T-cell (primary cell): ENCODE measurements around the gene TACO1. TPM values are rescaled to one million over a fixed set of nuclear protein-coding genes. Genes with fewer than 3 reads are reported as not detected.

Source experiments
- ATAC-seq, 4 experiments: fragments of 200-7000 bp in 3 of 4; fragments of 150-1000 bp in 1 of 4; cut with Tn5 transposase; replicated peaks in 1 of 4; 1 replicate in 3 of 4; 2 replicates in 1 of 4; pipeline ENCODE4 v1.10.0; 2021; ENCODE audit warnings: moderate library complexity in 3 of 4, mild to moderate bottlenecking in 2 of 4, moderate number of reproducible peaks in 1 of 4
- CTCF ChIA-PET, 2 donors: fragments of 300-600 bp; sonication (Branson Sonifier 250); formaldehyde crosslinking; loops; one replicate each; lab custom pipeline; 2022; ENCODE audit warnings: antibody characterized with exemption in 2 of 2; lab: Charles Lee
- POLR2A ChIA-PET, 2 donors: fragments of 300-600 bp; sonication (Branson Sonifier 250); formaldehyde crosslinking; loops; one replicate each; lab custom pipeline; 2022; ENCODE audit warnings: antibody characterized with exemption in 2 of 2; lab: Charles Lee
- DNase-seq, 35 experiments: peaks; one replicate each; pipeline versions ENCODE4 v3.0.0 to v3.0.0-alpha.2; 2013 to 2023
- H3K27ac ChIP-seq: one replicate; pipeline ENCODE4 v1.5.1; 2013; ENCODE audit warnings: low read length
- H3K27me3 ChIP-seq, 2 experiments: replicated peaks in 1 of 2; 1 replicate in 1 of 2; 2 replicates in 1 of 2; pipeline versions ENCODE4 v1.6.1 to v1.7.0; 2013; ENCODE audit warnings: low read length in 1 of 2, mixed read lengths in 1 of 2; ENCODE audit not compliant: control insufficient read depth in 2 of 2, insufficient read depth in 2 of 2; ENCODE audit errors: extremely low read depth in 1 of 2
- H3K36me3 ChIP-seq, 2 donors: 1 replicate in 1 of 2; 2 replicates in 1 of 2; pipeline versions ENCODE4 v1.6.1 to v1.7.0; 2013; ENCODE audit warnings: low read length in 1 of 2; ENCODE audit not compliant: control insufficient read depth in 2 of 2, insufficient read depth in 1 of 2; ENCODE audit errors: extremely low read depth in 1 of 2
- H3K4me1 ChIP-seq, 2 experiments: 1 replicate in 1 of 2; 2 replicates in 1 of 2; pipeline versions ENCODE4 v1.6.1 to v1.7.0; 2013; ENCODE audit warnings: low read length in 2 of 2, mixed read lengths in 1 of 2; ENCODE audit not compliant: insufficient read depth in 2 of 2, control insufficient read depth in 1 of 2; ENCODE audit errors: extremely low read depth in 1 of 2
- H3K4me3 ChIP-seq, 2 donors: 1 replicate in 1 of 2; 2 replicates in 1 of 2; pipeline versions ENCODE4 v1.5.1 to v1.7.0; 2013; ENCODE audit warnings: mild to moderate bottlenecking in 2 of 2, low read length in 1 of 2, moderate library complexity in 1 of 2; ENCODE audit not compliant: control insufficient read depth in 1 of 2; ENCODE audit errors: extremely low read depth in 1 of 2
- H3K9me3 ChIP-seq: 2 replicates; pipeline ENCODE4 v1.7.0; 2013
- H3K27ac Mint-ChIP-seq, 2 donors: one replicate each; pipeline ENCODE4 v1.8.0; 2020 to 2021; ENCODE audit warnings: mild to moderate bottlenecking in 2 of 2, mixed read lengths in 2 of 2
- H3K27me3 Mint-ChIP-seq, 2 donors: one replicate each; pipeline ENCODE4 v1.8.0; 2021 to 2022; ENCODE audit warnings: mixed read lengths in 2 of 2
- H3K36me3 Mint-ChIP-seq: one replicate; pipeline ENCODE4 v1.8.0; 2021; ENCODE audit warnings: mixed read lengths
- H3K4me1 Mint-ChIP-seq, 3 donors: one replicate each; pipeline ENCODE4 v1.8.0; 2020 to 2022; ENCODE audit warnings: mixed read lengths in 3 of 3, mild to moderate bottlenecking in 1 of 3
- H3K4me3 Mint-ChIP-seq, 3 donors: one replicate each; pipeline ENCODE4 v1.8.0; 2020 to 2022; ENCODE audit warnings: mild to moderate bottlenecking in 3 of 3, mixed read lengths in 3 of 3, moderate library complexity in 3 of 3
- H3K9me3 Mint-ChIP-seq, 3 donors: one replicate each; pipeline ENCODE4 v1.8.0; 2020 to 2022; ENCODE audit warnings: mixed read lengths in 3 of 3
- WGBS: methylation state at CpG from one replicate; pipeline ENCODE4 v1.1.5; 2013; ENCODE audit warnings: missing lambda C conversion rate; ENCODE audit not compliant: insufficient coverage; 5-methylcytosine and 5-hydroxymethylcytosine counted together
- total RNA-seq, 35 experiments: library from RNA in 6 of 35; stranded (reverse) in 6 of 35; fragments of 120-200 nt in 1 of 35; gene quantifications; one replicate each; pipeline versions ENCODE4 v1.2.1 to v1.2.4 and lab custom pipeline; 2013 to 2026

Gene TACO1
- total RNA-seq, 5 donors from 2014 or later (not counting 1 experiment from before 2014, with no cell fraction given), result 10.9 to 20.5 (median 18.8) TPM

- WGBS, result no CpG with 5 or more reads among the region's 2 CpGs
- no peaks in the 10 kb centered on the region for H3K9me3 Mint-ChIP-seq
- Histone ChIP-seq H3K9me3 (no peaks in the 10 kb centered on the region), H3K27me3 (no peaks in the 10 kb centered on the region), H3K27ac (no peak overlapping the region), H3K36me3 (peaks cover 7 to 67% of the 10 kb centered on the region in 2 donors), H3K4me1 (peaks cover 8 to 18% of the 10 kb centered on the region in 2 experiments), H3K4me3 (no peak overlapping the region)
- DNase-seq (no peak), ATAC-seq (no peak)
- CTCF ChIA-PET, result interaction anchor here in 1 of 2 donors (1.0 kb wide), 1 partner anchor 22 kb away, joined by 3 read pairs; no protein-coding TSS in a partner anchor
- peaks cover 43 to 60% (median 44%) of the 10 kb centered on the region in 3 donors for H3K4me1 Mint-ChIP-seq
- H3K27ac Mint-ChIP-seq, result no peak overlapping the region
- H3K4me3 Mint-ChIP-seq, result no peak overlapping the region
- no peaks in the 10 kb centered on the region for H3K27me3 Mint-ChIP-seq
- peaks cover 46% of the 10 kb centered on the region for H3K36me3 Mint-ChIP-seq
- POLR2A ChIA-PET, result interaction anchor here in 1 of 2 donors (0.6 to 0.8 kb wide), 2 partner anchors 13 to 30 kb away, joined by 3 read pairs; partner anchors contain the start of gene MAP3K3
Observed at GRCh38 chr17:63635290-63635689, 34.6 kb downstream of the TACO1 start.

DNA sequence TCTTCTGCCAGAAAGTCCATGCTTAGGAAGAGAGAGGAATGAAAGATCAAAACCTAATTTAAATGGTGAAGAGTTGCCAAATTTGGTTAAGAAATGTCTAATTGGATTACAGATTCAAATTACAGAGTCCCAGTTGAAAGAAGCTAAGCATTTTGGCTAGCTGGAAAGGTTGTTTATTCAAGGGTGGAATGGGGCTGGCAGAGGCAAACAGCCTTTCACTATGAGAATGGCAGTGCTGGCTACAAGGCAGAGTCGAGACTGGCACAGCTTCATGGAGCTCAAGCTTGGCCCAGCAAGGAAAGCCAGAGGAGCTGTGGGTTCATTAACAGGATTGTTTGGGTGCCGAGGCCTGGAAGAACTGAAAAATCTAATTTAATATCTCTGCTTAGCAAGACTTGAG is 35.1 kb downstream of the TACO1 start:
- no peak for DNase-seq
- no peaks in the 10 kb centered on the region for H3K9me3 ChIP-seq
- no CpG with 5 or more reads among the region's 2 CpGs for WGBS
- CTCF ChIA-PET, result interaction anchor here in 1 of 2 donors (1.0 kb wide), 1 partner anchor 23 kb away, joined by 3 read pairs; no protein-coding TSS in a partner anchor
- peak overlapping the region in 1 of 2 donors; percentile 1 for H3K27ac Mint-ChIP-seq
- no peak for ATAC-seq
- H3K36me3 Mint-ChIP-seq, result peaks cover 46% of the 10 kb centered on the region
- no peaks in the 10 kb centered on the region for H3K27me3 Mint-ChIP-seq
- peaks cover 7 to 68% of the 10 kb centered on the region in 2 donors for H3K36me3 ChIP-seq
- no peaks in the 10 kb centered on the region for H3K27me3 ChIP-seq
- H3K4me3 Mint-ChIP-seq, result no peak overlapping the region
- H3K4me1 Mint-ChIP-seq, result peaks cover 40 to 56% (median 42%) of the 10 kb centered on the region in 3 donors
- no peak overlapping the region for H3K27ac ChIP-seq
- H3K4me3 ChIP-seq, result no peak overlapping the region
- H3K9me3 Mint-ChIP-seq, result no peaks in the 10 kb centered on the region
- POLR2A ChIA-PET, result interaction anchor here in 1 of 2 donors (0.6 to 0.8 kb wide), 2 partner anchors 14 to 30 kb away, joined by 3 read pairs; partner anchors contain the start of gene MAP3K3
- H3K4me1 ChIP-seq, result peaks cover 8 to 18% of the 10 kb centered on the region in 2 experiments

DNA sequence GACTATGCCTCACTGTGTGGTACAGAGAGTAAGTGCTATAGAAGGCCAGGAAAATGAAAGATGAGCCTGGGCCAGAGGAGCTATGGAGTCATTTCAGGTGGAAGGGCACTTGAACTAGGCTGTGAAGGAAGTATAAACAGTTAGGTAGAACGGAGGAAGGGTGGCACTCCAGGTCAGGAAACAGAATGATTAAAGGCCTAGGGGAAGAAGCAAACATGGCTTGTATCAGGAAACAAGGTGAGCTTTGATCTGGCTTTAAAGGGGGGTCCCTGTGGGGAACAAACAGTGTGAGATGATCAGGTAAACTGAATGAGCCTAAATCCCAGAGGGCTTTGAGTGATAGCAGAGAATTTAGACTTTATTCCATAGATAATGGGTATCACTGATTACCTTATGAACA is 38.4 kb downstream of the TACO1 start:
- Histone ChIP-seq H3K27ac (no peak overlapping the region), H3K9me3 (no peaks in the 10 kb centered on the region), H3K4me3 (no peak overlapping the region), H3K36me3 (peaks cover 7 to 50% of the 10 kb centered on the region in 2 donors), H3K27me3 (no peaks in the 10 kb centered on the region), H3K4me1 (peaks cover 8 to 11% of the 10 kb centered on the region in 2 experiments)
- 18% methylated on average over 1 of the region's 1 CpG for WGBS
- Mint-ChIP-seq H3K4me3 (peak overlapping the region in 1 of 3 donors; percentile 11), H3K27me3 (no peaks in the 10 kb centered on the region), H3K36me3 (peaks cover 43% of the 10 kb centered on the region), H3K9me3 (no peaks in the 10 kb centered on the region), H3K4me1 (peaks cover 23 to 37% (median 26%) of the 10 kb centered on the region in 3 donors), H3K27ac (peak overlapping the region; percentile 4 to 77)
- ChIA-PET CTCF (no interaction called here), POLR2A (no interaction called here)
- DNase-seq (no peak), ATAC-seq (peak in 3 of 4 experiments; percentile 43 to 56 (median 50))

DNA sequence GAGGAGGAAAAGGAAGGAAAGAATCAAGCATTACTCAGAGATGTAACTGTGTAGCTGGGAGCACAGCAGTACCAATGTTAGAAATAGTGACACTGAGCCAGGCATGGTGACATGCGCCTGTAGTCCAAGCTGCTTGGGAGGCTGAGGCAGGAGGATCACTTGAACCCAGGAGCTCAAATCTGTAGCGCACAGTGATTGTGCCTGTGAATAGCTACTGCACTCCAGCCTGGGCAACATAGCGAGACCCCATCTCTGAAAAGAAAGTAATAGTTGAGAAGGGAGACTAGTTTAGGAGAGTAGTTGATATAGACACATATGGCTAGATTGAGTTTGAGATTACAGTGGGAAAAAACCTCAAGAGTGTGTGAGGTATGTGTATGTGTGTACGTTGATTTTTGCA is 39.3 kb downstream of the TACO1 start:
- Mint-ChIP-seq H3K27me3 (no peaks in the 10 kb centered on the region), H3K9me3 (no peaks in the 10 kb centered on the region), H3K4me1 (peaks cover 19 to 34% (median 28%) of the 10 kb centered on the region in 3 donors), H3K36me3 (peaks cover 39% of the 10 kb centered on the region), H3K27ac (no peak overlapping the region), H3K4me3 (no peak overlapping the region)
- CTCF ChIA-PET, result no interaction called here
- POLR2A ChIA-PET, result no interaction called here
- H3K36me3 ChIP-seq, result peaks cover 3 to 41% of the 10 kb centered on the region in 2 donors
- H3K27ac ChIP-seq, result no peak overlapping the region
- ATAC-seq (no peak), DNase-seq (no peak)
- H3K4me3 ChIP-seq, result no peak overlapping the region
- no peaks in the 10 kb centered on the region for H3K9me3 ChIP-seq
- whole genome bisulfite sequencing, result 100% methylated on average over 3 of the region's 4 CpGs
- no peaks in the 10 kb centered on the region for H3K27me3 ChIP-seq
- peaks cover 8 to 9% of the 10 kb centered on the region in 2 experiments for H3K4me1 ChIP-seq

- Histone ChIP-seq H3K4me3 (no peak overlapping the region), H3K36me3 (peaks cover 3 to 35% of the 10 kb centered on the region in 2 donors), H3K9me3 (no peaks in the 10 kb centered on the region), H3K4me1 (peaks cover 8 to 9% of the 10 kb centered on the region in 2 experiments), H3K27ac (no peak overlapping the region), H3K27me3 (no peaks in the 10 kb centered on the region)
- H3K4me3 Mint-ChIP-seq, result no peak overlapping the region
- ATAC-seq (no peak), DNase-seq (peak in 3 of 35 experiments; percentile 6 to 27 (median 8))
- peaks cover 38% of the 10 kb centered on the region for H3K36me3 Mint-ChIP-seq
- no peaks in the 10 kb centered on the region for H3K9me3 Mint-ChIP-seq
- H3K27ac Mint-ChIP-seq, result peak overlapping the region in 1 of 2 donors; percentile 28
- 100% methylated on average over 1 of the region's 4 CpGs for whole genome bisulfite sequencing
- CTCF ChIA-PET, result no interaction called here
- H3K4me1 Mint-ChIP-seq, result peaks cover 20 to 40% (median 22%) of the 10 kb centered on the region in 3 donors
- H3K27me3 Mint-ChIP-seq, result no peaks in the 10 kb centered on the region
- POLR2A ChIA-PET, result no interaction called here
Observed at GRCh38 chr17:63641692-63642448, 41.2 kb downstream of the TACO1 start.

- ChIA-PET CTCF (no interaction called here), POLR2A (no interaction called here)
- no peak overlapping the region for H3K27ac Mint-ChIP-seq
- no peaks in the 10 kb centered on the region for H3K27me3 Mint-ChIP-seq
- whole genome bisulfite sequencing, result 97% methylated on average over 7 of the region's 7 CpGs
- Histone ChIP-seq H3K9me3 (no peaks in the 10 kb centered on the region), H3K36me3 (peaks cover 0 to 33% of the 10 kb centered on the region in 2 donors), H3K27me3 (no peaks in the 10 kb centered on the region), H3K4me1 (peaks cover 0 to 6% of the 10 kb centered on the region in 2 experiments), H3K27ac (no peak overlapping the region), H3K4me3 (no peak overlapping the region)
- no peak for DNase-seq
- no peak overlapping the region for H3K4me3 Mint-ChIP-seq
- no peaks in the 10 kb centered on the region for H3K9me3 Mint-ChIP-seq
- peaks cover 55% of the 10 kb centered on the region for H3K36me3 Mint-ChIP-seq
- ATAC-seq, result no peak
- H3K4me1 Mint-ChIP-seq, result peaks cover 8 to 44% (median 26%) of the 10 kb centered on the region in 3 donors
Observed at GRCh38 chr17:63644846-63645245, 44.2 kb downstream of the TACO1 start.
